Cardiac fibroblast (primary cell): ENCODE results near the gene R3HDM4.

Source experiments
- DNase-seq, 2 donors: peaks; one replicate each; pipeline versions ENCODE4 v3.0.0 to v3.0.0-alpha.2; 2010; ENCODE audit warnings: low read depth in 2 of 2
- H3K4me3 ChIP-seq, 2 donors: replicated peaks in 1 of 2; 1 replicate in 1 of 2; 2 replicates in 1 of 2; pipeline ENCODE4 v1.5.1; 2011; ENCODE audit warnings: low read depth in 2 of 2, low read length in 2 of 2, mild to moderate bottlenecking in 2 of 2, moderate library complexity in 1 of 2
- CTCF ChIP-seq: IDR thresholded peaks from one replicate; pipeline ENCODE4 v1.5.1; 2011; ENCODE audit warnings: low read depth, mild to moderate bottlenecking, low read length, inconsistent platforms

The R3HDM4 gene

GRCh38 chr19:926323-926588 is 13.2 kb upstream of the R3HDM4 start:
- DNase-seq = no peak
- peak overlapping the region; percentile 78 to 89 for H3K4me3 ChIP-seq
- no peak for TF ChIP-seq CTCF

GRCh38 chr19:925526-926322 is 12.7 kb upstream of the R3HDM4 start, which contains the start of gene ARID3A:
Gene ARID3A, plus strand, starts transcription at chr19:926035. Its CDS starts 3,494 bp downstream, at chr19:929529.
- H3K4me3 ChIP-seq = peak within 1 kb of the TSS; percentile 78 to 89
- peak; percentile 84 to 87 for DNase-seq
- TF ChIP-seq CTCF = no peak

GRCh38 chr19:925087-925525 is 12.1 kb upstream of the R3HDM4 start:
- DNase-seq = peak; percentile 29 to 79
- no peak for TF ChIP-seq CTCF
- peak overlapping the region; percentile 72 to 78 for H3K4me3 ChIP-seq

GRCh38 chr19:924553-925086 is 11.6 kb upstream of the R3HDM4 start:
- DNase-seq = no peak
- no peak for TF ChIP-seq CTCF
- peak overlapping the region; percentile 72 to 78 for H3K4me3 ChIP-seq

GRCh38 chr19:920051-920864 is 7.2 kb upstream of the R3HDM4 start:
- peak in 1 of 2 donors; percentile 43 for DNase-seq
- peak overlapping the region; percentile 11 to 14 for H3K4me3 ChIP-seq
- no peak for TF ChIP-seq CTCF

- no peak for DNase-seq
- no peak for TF ChIP-seq CTCF
- H3K4me3 ChIP-seq = no peak overlapping the region
These were observed 6.4 kb upstream of the R3HDM4 start for GRCh38 chr19:919199-920050.
